Measurements from ENCODE around the gene CELA2B. TPM values are rescaled to one million over a fixed set of nuclear protein-coding genes. Genes with fewer than 3 reads are reported as not detected.

Gene CELA2B
- total RNA-seq, 1 experiment from 2014 or later = not detected

- no peaks in the 10 kb centered on the region for H3K27me3 Mint-ChIP-seq (ENCODE audit: unreplicated experiment)
- BruUV-seq (replicated peaks) = no TSS peak
- H3K4me3 Mint-ChIP-seq (ENCODE audit: low read depth, unreplicated experiment) = no peak overlapping the region
- H3K9me3 Mint-ChIP-seq (ENCODE audit: low read depth, unreplicated experiment) = no peaks in the 10 kb centered on the region
- CTCF ChIA-PET = no interaction called here
- TF ChIP-seq, protein P1, sequence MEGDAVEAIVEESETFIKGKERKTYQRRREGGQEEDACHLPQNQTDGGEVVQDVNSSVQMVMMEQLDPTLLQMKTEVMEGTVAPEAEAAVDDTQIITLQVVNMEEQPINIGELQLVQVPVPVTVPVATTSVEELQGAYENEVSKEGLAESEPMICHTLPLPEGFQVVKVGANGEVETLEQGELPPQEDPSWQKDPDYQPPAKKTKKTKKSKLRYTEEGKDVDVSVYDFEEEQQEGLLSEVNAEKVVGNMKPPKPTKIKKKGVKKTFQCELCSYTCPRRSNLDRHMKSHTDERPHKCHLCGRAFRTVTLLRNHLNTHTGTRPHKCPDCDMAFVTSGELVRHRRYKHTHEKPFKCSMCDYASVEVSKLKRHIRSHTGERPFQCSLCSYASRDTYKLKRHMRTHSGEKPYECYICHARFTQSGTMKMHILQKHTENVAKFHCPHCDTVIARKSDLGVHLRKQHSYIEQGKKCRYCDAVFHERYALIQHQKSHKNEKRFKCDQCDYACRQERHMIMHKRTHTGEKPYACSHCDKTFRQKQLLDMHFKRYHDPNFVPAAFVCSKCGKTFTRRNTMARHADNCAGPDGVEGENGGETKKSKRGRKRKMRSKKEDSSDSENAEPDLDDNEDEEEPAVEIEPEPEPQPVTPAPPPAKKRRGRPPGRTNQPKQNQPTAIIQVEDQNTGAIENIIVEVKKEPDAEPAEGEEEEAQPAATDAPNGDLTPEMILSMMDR (IDR thresholded peaks at IDR 0.05; ENCODE audit: unreplicated experiment) = no peak
- H3K36me3 Mint-ChIP-seq (ENCODE audit: insufficient read depth, unreplicated experiment) = peaks cover 51% of the 10 kb centered on the region
- no peak for DNase-seq
- intact Hi-C loops (cut with micrococcal nuclease; ENCODE audit: unreplicated experiment) = no loop called here
- H3K4me1 Mint-ChIP-seq (ENCODE audit: low read depth, unreplicated experiment) = peaks cover 11% of the 10 kb centered on the region
- H3K27ac Mint-ChIP-seq (ENCODE audit: unreplicated experiment) = no peak overlapping the region
These were observed 46.6 kb downstream of the CELA2B start for GRCh38 chr1:15522551-15522950.

DNA sequence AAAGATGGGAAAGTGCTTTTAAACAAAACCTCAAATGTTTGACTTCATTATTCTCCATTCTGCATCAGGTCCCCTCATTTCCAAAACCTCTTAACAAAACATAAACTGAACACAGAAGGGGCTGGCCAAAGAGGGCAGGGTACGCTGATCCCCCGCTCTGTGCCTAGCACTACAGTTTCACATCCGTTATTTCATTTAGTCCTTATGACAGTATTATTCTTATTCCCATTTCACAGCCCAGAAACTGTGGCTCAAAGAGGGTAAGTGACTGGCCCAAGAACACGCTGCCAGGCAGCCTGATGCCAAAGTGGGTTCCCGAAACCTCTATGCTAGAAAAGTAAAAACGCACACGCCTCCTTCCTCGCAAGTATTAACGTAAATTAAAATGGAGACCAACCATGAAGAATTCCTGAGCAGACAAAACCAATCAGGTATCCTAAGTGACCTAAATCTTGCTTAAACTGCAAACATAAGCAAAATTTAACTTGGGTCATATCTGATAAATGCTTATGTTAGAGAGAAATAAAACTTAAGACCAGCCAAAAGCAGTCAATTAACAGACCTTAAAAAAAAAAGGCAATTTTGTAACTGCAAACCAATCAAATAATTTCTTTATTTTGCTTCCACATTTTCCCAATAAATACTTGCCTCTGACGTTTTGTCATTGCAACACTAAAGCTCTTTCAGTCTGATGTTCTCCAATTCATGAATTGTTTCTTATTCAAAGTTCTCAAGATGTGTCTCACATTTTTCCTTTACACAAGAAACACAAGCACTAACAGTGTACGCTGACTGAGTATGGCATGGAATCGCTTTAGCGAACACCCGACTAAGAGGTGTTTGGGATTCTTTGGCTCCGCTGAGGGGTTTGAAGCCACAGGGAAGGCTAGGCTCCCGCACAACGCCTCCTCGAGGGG is 47.5 kb downstream of the CELA2B start:
- peak overlapping the region; percentile 87 for H3K4me3 Mint-ChIP-seq (ENCODE audit: low read depth, unreplicated experiment)
- no peaks in the 10 kb centered on the region for H3K9me3 Mint-ChIP-seq (ENCODE audit: low read depth, unreplicated experiment)
- TSS peak; percentile 64 for BruUV-seq (replicated peaks)
- peaks cover 51% of the 10 kb centered on the region for H3K36me3 Mint-ChIP-seq (ENCODE audit: insufficient read depth, unreplicated experiment)
- CTCF ChIA-PET = no interaction called here
- no peak for DNase-seq
- H3K27me3 Mint-ChIP-seq (ENCODE audit: unreplicated experiment) = no peaks in the 10 kb centered on the region
- H3K4me1 Mint-ChIP-seq (ENCODE audit: low read depth, unreplicated experiment) = peaks cover 11% of the 10 kb centered on the region
- H3K27ac Mint-ChIP-seq (ENCODE audit: unreplicated experiment) = peak overlapping the region; percentile 98
- intact Hi-C loops (cut with micrococcal nuclease; ENCODE audit: unreplicated experiment) = no loop called here
- TF ChIP-seq, protein P1 (IDR thresholded peaks at IDR 0.05; ENCODE audit: unreplicated experiment) = no peak

DNA sequence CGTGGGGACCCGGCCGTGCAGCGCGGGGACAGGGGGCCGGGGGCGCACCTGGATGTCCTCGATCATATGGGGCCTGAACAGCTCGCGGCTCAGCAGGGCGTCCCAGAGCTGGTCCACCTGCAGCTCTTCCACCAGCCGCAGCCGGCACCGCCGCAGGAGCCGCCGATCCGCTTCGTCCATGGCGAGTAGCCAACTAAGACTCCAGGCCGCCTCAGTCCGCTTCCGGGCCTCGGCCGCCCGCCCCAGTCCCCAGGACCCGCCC is 48.0 kb downstream of the CELA2B start, which contains the start of gene CASP9:
CASP9 (minus strand) TSS at position 195 of the 262 bp plus-strand sequence; CDS start at position 180, 15 bp downstream.
- CTCF ChIA-PET = no interaction called here
- TF ChIP-seq, protein P1 (IDR thresholded peaks at IDR 0.05; ENCODE audit: unreplicated experiment) = no peak
- peak within 1 kb of the TSS; percentile 87 for H3K4me3 Mint-ChIP-seq (ENCODE audit: low read depth, unreplicated experiment)
- DNase-seq = no peak
- H3K27ac Mint-ChIP-seq (ENCODE audit: unreplicated experiment) = peak within 1 kb of the TSS; percentile 98
- H3K4me1 Mint-ChIP-seq (ENCODE audit: low read depth, unreplicated experiment) = peaks cover 11% of the 10 kb centered on the region
- intact Hi-C loops (cut with micrococcal nuclease; ENCODE audit: unreplicated experiment) = no loop called here
- no peaks in the 10 kb centered on the region for H3K27me3 Mint-ChIP-seq (ENCODE audit: unreplicated experiment)
- no peaks in the 10 kb centered on the region for H3K9me3 Mint-ChIP-seq (ENCODE audit: low read depth, unreplicated experiment)
- no TSS peak for BruUV-seq (replicated peaks)
- peaks cover 51% of the 10 kb centered on the region for H3K36me3 Mint-ChIP-seq (ENCODE audit: insufficient read depth, unreplicated experiment)

GRCh38 chr1:15524283-15525049 is 48.6 kb downstream of the CELA2B start:
- peaks cover 11% of the 10 kb centered on the region for H3K4me1 Mint-ChIP-seq (ENCODE audit: low read depth, unreplicated experiment)
- CTCF ChIA-PET = interaction anchor here (0.6 kb wide), 1 partner anchor 100 kb away, joined by 3 read pairs; no protein-coding TSS in a partner anchor
- DNase-seq = peak; percentile 98
- intact Hi-C loops (cut with micrococcal nuclease; ENCODE audit: unreplicated experiment) = loop anchor here (5.0 kb wide), 1 partner anchor 93 kb away; the partner anchor contains the start of gene DDI2
- no peaks in the 10 kb centered on the region for H3K9me3 Mint-ChIP-seq (ENCODE audit: low read depth, unreplicated experiment)
- H3K27ac Mint-ChIP-seq (ENCODE audit: unreplicated experiment) = peak overlapping the region; percentile 98
- H3K4me3 Mint-ChIP-seq (ENCODE audit: low read depth, unreplicated experiment) = peak overlapping the region; percentile 87
- peaks cover 47% of the 10 kb centered on the region for H3K36me3 Mint-ChIP-seq (ENCODE audit: insufficient read depth, unreplicated experiment)
- TF ChIP-seq, protein P1 (IDR thresholded peaks at IDR 0.05; ENCODE audit: unreplicated experiment) = no peak
- no peaks in the 10 kb centered on the region for H3K27me3 Mint-ChIP-seq (ENCODE audit: unreplicated experiment)
- no TSS peak for BruUV-seq (replicated peaks)

Measured in Calu3 (cell line).